Measurements from ENCODE around the gene DMD. TPM values are rescaled to one million over a fixed set of nuclear protein-coding genes. Genes with fewer than 3 reads are reported as not detected.
"Not testable (repeated sequence)": the region's sequence is repeated elsewhere in the genome, so short reads cannot be mapped to it uniquely, and the experiment has no call there.

The DMD gene
- total RNA-seq, 1 donor from 2014 or later, result 5.1 TPM

- ATAC-seq, result no peak
Measured at GRCh38 chrX:32597777-32598176, 613.6 kb downstream of the DMD start.

GRCh38 chrX:32592786-32593185 lies 618.6 kb downstream of the DMD start:
- no peak for ATAC-seq

GRCh38 chrX:32591589-32591988 lies 619.8 kb downstream of the DMD start:
- no peak for ATAC-seq

- no peak for ATAC-seq
Measured at GRCh38 chrX:32582729-32583128, 628.6 kb downstream of the DMD start.

GRCh38 chrX:32576885-32577284 lies 634.5 kb downstream of the DMD start:
- no peak for ATAC-seq

GRCh38 chrX:32572644-32573043 lies 638.7 kb downstream of the DMD start:
- ATAC-seq, result no peak

GRCh38 chrX:32571579-32571978 lies 639.8 kb downstream of the DMD start:
- no peak for ATAC-seq

GRCh38 chrX:32562261-32562660 lies 649.1 kb downstream of the DMD start:
- no peak for ATAC-seq

- no peak for ATAC-seq
Measured at GRCh38 chrX:32545101-32545500, 666.2 kb downstream of the DMD start.

- no peak for ATAC-seq
Measured at GRCh38 chrX:32538554-32538953, 672.8 kb downstream of the DMD start.

GRCh38 chrX:32533848-32534247 lies 677.5 kb downstream of the DMD start:
- no peak for ATAC-seq

- no peak for ATAC-seq
Measured at GRCh38 chrX:32532262-32532661, 679.1 kb downstream of the DMD start.

GRCh38 chrX:32530802-32531403 lies 680.4 kb downstream of the DMD start:
- ATAC-seq, result no peak

GRCh38 chrX:32528451-32528850 lies 682.9 kb downstream of the DMD start:
- ATAC-seq, result not testable (repeated sequence)

GRCh38 chrX:32525234-32525633 lies 686.1 kb downstream of the DMD start:
- ATAC-seq, result no peak

GRCh38 chrX:32524385-32524784 lies 687.0 kb downstream of the DMD start:
- ATAC-seq, result no peak

GRCh38 chrX:32520789-32521188 lies 690.6 kb downstream of the DMD start:
- no peak for ATAC-seq

- no peak for ATAC-seq
Measured at GRCh38 chrX:32514986-32515385, 696.4 kb downstream of the DMD start.

GRCh38 chrX:32501606-32502005 lies 709.7 kb downstream of the DMD start:
- ATAC-seq, result no peak

GRCh38 chrX:32496671-32497070 lies 714.7 kb downstream of the DMD start:
- ATAC-seq, result no peak

GRCh38 chrX:32495855-32496254 lies 715.5 kb downstream of the DMD start:
- ATAC-seq, result no peak

- ATAC-seq, result no peak
Measured at GRCh38 chrX:32489125-32489524, 722.2 kb downstream of the DMD start.

- ATAC-seq, result no peak
Measured at GRCh38 chrX:32483534-32484136, 727.7 kb downstream of the DMD start.

- no peak for ATAC-seq
Measured at GRCh38 chrX:32480019-32480418, 731.3 kb downstream of the DMD start.

GRCh38 chrX:32472364-32472763 lies 739.0 kb downstream of the DMD start:
- no peak for ATAC-seq

All from esophagus mucosa (tissue), 1 donor.